OCI-LY1 (cell line): ENCODE data around the gene MKX.

ENCODE experiments used
- H2AFZ ChIP-seq: fragments of 200-600 bp; sonication (generic), shearing (Covaris generic); 2 replicates; pipeline ENCODE4 v1.6.0; 2014; ENCODE audit warnings: antibody characterized with exemption, mild to moderate bottlenecking, low read length
- H3F3A ChIP-seq: fragments of 200-600 bp; sonication (generic), shearing (Covaris generic); 2 replicates; pipeline ENCODE4 v1.6.0; 2014; ENCODE audit warnings: mild to moderate bottlenecking, antibody characterized with exemption, low read length, moderate library complexity; ENCODE audit not compliant: insufficient read depth
- H3K27ac ChIP-seq: fragments of 200-600 bp; sonication (generic); 2 replicates; pipeline ENCODE4 v1.5.1; 2014; ENCODE audit warnings: low read length, mixed run types, mild to moderate bottlenecking, low read depth; ENCODE audit not compliant: poor library complexity, severe bottlenecking
- H3K27me3 ChIP-seq: fragments of 200-600 bp; sonication (generic); 2 replicates; pipeline ENCODE4 v1.6.0; 2014; ENCODE audit warnings: antibody characterized with exemption, mild to moderate bottlenecking, low read length, moderate library complexity; ENCODE audit not compliant: insufficient read depth
- H3K36me3 ChIP-seq: fragments of 200-600 bp; sonication (generic); 2 replicates; pipeline ENCODE4 v1.6.1; 2014; ENCODE audit warnings: mild to moderate bottlenecking, antibody characterized with exemption, low read length, moderate library complexity, mixed read lengths; ENCODE audit not compliant: insufficient read depth
- H3K4me1 ChIP-seq: fragments of 200-600 bp; sonication (generic); 2 replicates; pipeline ENCODE4 v1.5.1; 2014; ENCODE audit warnings: mild to moderate bottlenecking, low read length, moderate library complexity; ENCODE audit not compliant: insufficient read depth, severe bottlenecking
- H3K4me2 ChIP-seq: fragments of 200-600 bp; sonication (generic), shearing (Covaris generic); 2 replicates; pipeline ENCODE4 v1.6.1; 2014; ENCODE audit warnings: low read length
- H3K4me3 ChIP-seq: fragments of 200-600 bp; sonication (generic); 2 replicates; pipeline ENCODE4 v1.5.1; 2014; ENCODE audit warnings: low read length, low read depth, mild to moderate bottlenecking, mixed read lengths; ENCODE audit not compliant: poor library complexity, severe bottlenecking
- H3K79me2 ChIP-seq: fragments of 200-600 bp; shearing (Covaris generic); 2 replicates; pipeline ENCODE4 v1.6.1; 2016; ENCODE audit warnings: mixed run types, low read length, mixed read lengths; ENCODE audit not compliant: insufficient read depth
- H3K9ac ChIP-seq: fragments of 200-600 bp; sonication (generic), shearing (Covaris generic); 2 replicates; pipeline ENCODE4 v1.6.1; 2014; ENCODE audit warnings: mild to moderate bottlenecking, low read length, mixed read lengths
- H3K9me2 ChIP-seq: fragments of 200-600 bp; sonication (generic), shearing (Covaris generic); 2 replicates; pipeline ENCODE4 v1.6.1; 2014; ENCODE audit warnings: low read depth, mild to moderate bottlenecking, low read length, mixed read lengths
- H3K9me3 ChIP-seq: fragments of 200-600 bp; shearing (Covaris generic); 2 replicates; pipeline ENCODE4 v1.6.1; 2014; ENCODE audit warnings: low read length, mixed read lengths
- H4K20me1 ChIP-seq: fragments of 200-600 bp; sonication (generic), shearing (Covaris generic); 2 replicates; pipeline ENCODE4 v1.6.0; 2016; ENCODE audit warnings: mild to moderate bottlenecking, low read length; ENCODE audit not compliant: insufficient read depth
- CTCF ChIP-seq: fragments of 200-600 bp; sonication (generic), shearing (Covaris generic); IDR thresholded peaks from 2 replicates; pipeline ENCODE4 v1.5.1; 2017; ENCODE audit warnings: mild to moderate bottlenecking, antibody characterized with exemption, low read length, moderate library complexity, mixed read lengths
- EZH2 ChIP-seq: fragments of 200-600 bp; sonication (generic), shearing (Covaris generic); IDR thresholded peaks from 2 replicates; pipeline ENCODE4 v1.8.0; 2017; ENCODE audit warnings: borderline replicate concordance, mixed run types, mild to moderate bottlenecking, antibody characterized with exemption, low read length, moderate library complexity, mixed read lengths

The MKX gene

GRCh38 chr10:27760867-27761266, 15.2 kb upstream of the MKX start:
- Histone ChIP-seq H3K9ac (no peak overlapping the region), H3K27ac (no peak overlapping the region), H2AFZ (no peak overlapping the region), H3K9me2 (no peaks in the 10 kb centered on the region), H4K20me1 (no peaks in the 10 kb centered on the region), H3K27me3 (no peaks in the 10 kb centered on the region), H3F3A (no peaks in the 10 kb centered on the region), H3K79me2 (no peaks in the 10 kb centered on the region), H3K4me1 (no peaks in the 10 kb centered on the region), H3K36me3 (no peaks in the 10 kb centered on the region), H3K4me2 (no peak overlapping the region), H3K9me3 (no peaks in the 10 kb centered on the region), H3K4me3 (no peak overlapping the region)
- TF ChIP-seq EZH2 (no peak), CTCF (no peak)

- no peaks in the 10 kb centered on the region for H3K4me1 ChIP-seq
- H4K20me1 ChIP-seq, result no peaks in the 10 kb centered on the region
- H3F3A ChIP-seq, result no peaks in the 10 kb centered on the region
- no peak overlapping the region for H3K9ac ChIP-seq
- no peak overlapping the region for H3K4me3 ChIP-seq
- H3K9me3 ChIP-seq, result no peaks in the 10 kb centered on the region
- H3K9me2 ChIP-seq, result no peaks in the 10 kb centered on the region
- H2AFZ ChIP-seq, result no peak overlapping the region
- H3K27me3 ChIP-seq, result no peaks in the 10 kb centered on the region
- H3K79me2 ChIP-seq, result no peaks in the 10 kb centered on the region
- TF ChIP-seq EZH2, result no peak
- 0 out of 2 replicates have a peak, but pooled peaks have one; percentile 6 for TF ChIP-seq CTCF
- H3K27ac ChIP-seq, result no peak overlapping the region
- H3K4me2 ChIP-seq, result no peak overlapping the region
- H3K36me3 ChIP-seq, result no peaks in the 10 kb centered on the region
Observed at GRCh38 chr10:27759483-27760272, 14.1 kb upstream of the MKX start.

GRCh38 chr10:27752673-27753237, 7.1 kb upstream of the MKX start:
- Histone ChIP-seq H3K79me2 (no peaks in the 10 kb centered on the region), H3F3A (no peaks in the 10 kb centered on the region), H3K27me3 (0 out of 2 replicates have a peak, but pooled peaks cover 4% of the 10 kb centered on the region), H2AFZ (no peak overlapping the region), H3K4me2 (no peak overlapping the region), H3K27ac (no peak overlapping the region), H3K9ac (no peak overlapping the region), H3K9me2 (no peaks in the 10 kb centered on the region), H3K9me3 (no peaks in the 10 kb centered on the region), H3K36me3 (no peaks in the 10 kb centered on the region), H4K20me1 (no peaks in the 10 kb centered on the region), H3K4me1 (no peaks in the 10 kb centered on the region), H3K4me3 (no peak overlapping the region)
- TF ChIP-seq EZH2, result no peak
- TF ChIP-seq CTCF, result no peak
